SK-N-SH treated with all-trans-retinoic acid at 6 μM for 48 hours (cell line): Measurements from ENCODE around the gene CCDC8.

Experiments
- ARNTL ChIP-seq: fragments of 450-650 bp; formaldehyde crosslinking; IDR thresholded peaks from 2 replicates; pipeline ENCODE4 v1.5.0; 2020; ENCODE audit warnings: low read depth, mild to moderate bottlenecking, moderate library complexity, borderline replicate concordance
- CSDC2 ChIP-seq: fragments of 250-450 bp; sonication (Bioruptor Pico); IDR thresholded peaks from 2 replicates; pipeline ENCODE4 v1.5.0; 2020; ENCODE audit warnings: mild to moderate bottlenecking, moderate library complexity
- ESRRG ChIP-seq: fragments of 250-450 bp; sonication (Bioruptor Pico); IDR thresholded peaks from 2 replicates; pipeline ENCODE4 v1.6.1; 2021; ENCODE audit warnings: mild to moderate bottlenecking
- PATZ1 ChIP-seq: fragments of 250-450 bp; sonication (Bioruptor Pico); IDR thresholded peaks from 2 replicates; pipeline ENCODE4 v1.8.0; 2020; ENCODE audit warnings: mild to moderate bottlenecking, moderate library complexity, borderline replicate concordance
- ZFP3 ChIP-seq: fragments of 250-450 bp; sonication (Bioruptor Pico); IDR thresholded peaks from 2 replicates; pipeline ENCODE4 v1.5.0; 2020; ENCODE audit warnings: mild to moderate bottlenecking, moderate library complexity

GRCh38 chr19:46448601-46449000 lies 35.2 kb upstream of the CCDC8 start:
- no peak for TF ChIP-seq ZFP3 (CRISPR knock-in tag)
- no peak for TF ChIP-seq ESRRG
- no peak for TF ChIP-seq PATZ1 (CRISPR knock-in tag)
- TF ChIP-seq ARNTL (CRISPR knock-in tag), result no peak
- no peak for TF ChIP-seq CSDC2
